GM19239 (cell line): ENCODE results near the gene ZNF385A.

Experiments used
- DNase-seq: peaks from one replicate; pipeline ENCODE4 v3.0.0; 2011; ENCODE audit warnings: low spot score; ENCODE audit not compliant: insufficient read length
- FAIRE-seq: peaks from 2 replicates; lab custom pipeline; 2011; peaks lifted over from hg19 to GRCh38; lab: Jason Lieb, UNC

The ZNF385A gene

GRCh38 chr12:54377007-54377406, 7.5 kb downstream of the ZNF385A start:
- DNase-seq (no peak), FAIRE-seq (no peak)

GRCh38 chr12:54376596-54376995, 7.9 kb downstream of the ZNF385A start:
- FAIRE-seq (no peak), DNase-seq (no peak)

- DNase-seq (no peak), FAIRE-seq (no peak)
Observed at GRCh38 chr12:54375259-54375579, 9.3 kb downstream of the ZNF385A start.

- no peak for FAIRE-seq
- no peak for DNase-seq
Observed at GRCh38 chr12:54374562-54375258, 9.8 kb downstream of the ZNF385A start.

DNA sequence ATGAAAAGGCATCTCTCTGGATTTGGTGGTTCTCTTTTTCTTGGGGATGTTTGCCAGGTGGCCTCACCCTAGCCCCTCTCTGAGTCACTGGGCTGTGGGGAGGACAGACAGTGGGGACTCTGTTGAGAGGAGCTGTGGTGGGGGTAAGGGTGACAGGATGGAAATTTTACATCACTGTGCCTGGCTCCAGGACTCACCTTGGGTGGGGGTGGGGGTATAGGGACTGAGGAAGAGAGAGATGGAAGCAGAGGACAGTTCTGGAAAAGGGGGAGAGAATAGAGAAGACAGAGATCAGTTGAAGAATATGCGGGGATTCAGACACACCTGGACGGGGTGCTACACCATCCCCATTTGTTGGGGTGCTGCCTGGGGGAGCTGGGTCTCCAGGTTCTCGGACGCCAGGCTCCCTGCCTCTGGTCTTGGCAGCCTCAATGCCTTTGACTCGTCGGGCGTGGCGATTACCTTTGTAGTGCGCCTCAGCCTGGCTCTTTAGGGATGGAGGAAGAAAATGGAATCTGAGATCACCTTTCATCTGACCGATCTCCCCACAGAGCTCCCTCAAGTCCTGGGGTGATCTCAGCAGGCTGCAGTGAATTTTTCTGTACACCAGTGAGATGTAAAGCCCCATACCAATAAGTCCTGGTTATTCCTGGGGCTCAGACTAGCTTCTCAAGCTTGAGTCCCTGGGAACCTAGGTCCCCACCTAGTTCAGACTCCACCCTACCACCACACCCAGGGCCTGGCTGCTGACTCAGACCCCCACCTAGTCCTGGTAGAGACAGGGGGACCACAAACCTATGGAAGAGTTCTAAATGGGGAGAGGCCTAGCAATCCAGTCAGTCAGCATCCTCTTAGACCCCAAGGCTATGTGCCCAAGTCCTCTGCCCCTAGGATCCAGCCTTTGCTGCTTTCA, 10.6 kb downstream of the ZNF385A start:
- FAIRE-seq (no peak), DNase-seq (no peak)

- FAIRE-seq: no peak
- DNase-seq: no peak
Observed at GRCh38 chr12:54372113-54372806, 12.3 kb downstream of the ZNF385A start.

DNA sequence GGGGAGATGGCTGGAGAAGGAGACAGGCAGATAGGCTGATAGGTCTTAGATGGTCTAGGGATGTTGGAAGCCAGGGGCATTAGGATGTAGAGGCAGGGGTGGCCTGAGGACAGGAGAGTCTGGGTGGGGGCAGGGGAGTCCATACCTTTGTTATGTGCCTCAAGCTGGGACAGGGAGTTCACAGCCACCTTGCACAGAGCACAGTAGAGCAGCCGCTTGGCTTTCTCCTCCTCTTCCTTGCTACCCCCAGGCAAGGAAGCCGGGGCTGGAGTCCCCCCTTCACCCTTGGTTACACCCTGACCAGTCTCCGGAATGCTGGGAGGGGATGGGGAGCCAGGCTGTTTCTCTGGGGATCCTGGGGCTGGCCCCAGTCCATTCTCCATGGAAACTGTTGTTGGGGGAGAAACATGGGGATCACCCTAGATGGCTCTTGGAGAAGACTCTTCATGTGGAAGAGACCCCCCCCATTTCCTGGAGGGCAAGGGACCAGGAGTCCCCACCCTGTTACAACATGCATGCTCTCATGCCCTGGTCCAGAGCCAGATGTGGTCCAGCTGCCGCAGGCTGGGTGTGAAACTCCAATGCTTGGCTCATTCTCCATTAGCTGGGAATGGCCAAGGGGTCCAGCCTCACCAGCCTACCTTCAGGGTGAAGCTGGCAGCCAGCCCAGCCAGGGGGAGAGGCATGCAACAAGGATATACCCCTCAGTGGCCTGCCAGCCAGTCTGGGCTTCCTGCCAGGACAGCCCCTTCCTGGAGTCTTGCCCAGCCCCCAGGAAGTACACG, 13.0 kb downstream of the ZNF385A start:
- FAIRE-seq: no peak
- no peak for DNase-seq

- DNase-seq (no peak), FAIRE-seq (no peak)
Observed at GRCh38 chr12:54370171-54370730, 14.3 kb downstream of the ZNF385A start.

GRCh38 chr12:54369597-54370131, 14.9 kb downstream of the ZNF385A start:
- no peak for FAIRE-seq
- no peak for DNase-seq

DNA sequence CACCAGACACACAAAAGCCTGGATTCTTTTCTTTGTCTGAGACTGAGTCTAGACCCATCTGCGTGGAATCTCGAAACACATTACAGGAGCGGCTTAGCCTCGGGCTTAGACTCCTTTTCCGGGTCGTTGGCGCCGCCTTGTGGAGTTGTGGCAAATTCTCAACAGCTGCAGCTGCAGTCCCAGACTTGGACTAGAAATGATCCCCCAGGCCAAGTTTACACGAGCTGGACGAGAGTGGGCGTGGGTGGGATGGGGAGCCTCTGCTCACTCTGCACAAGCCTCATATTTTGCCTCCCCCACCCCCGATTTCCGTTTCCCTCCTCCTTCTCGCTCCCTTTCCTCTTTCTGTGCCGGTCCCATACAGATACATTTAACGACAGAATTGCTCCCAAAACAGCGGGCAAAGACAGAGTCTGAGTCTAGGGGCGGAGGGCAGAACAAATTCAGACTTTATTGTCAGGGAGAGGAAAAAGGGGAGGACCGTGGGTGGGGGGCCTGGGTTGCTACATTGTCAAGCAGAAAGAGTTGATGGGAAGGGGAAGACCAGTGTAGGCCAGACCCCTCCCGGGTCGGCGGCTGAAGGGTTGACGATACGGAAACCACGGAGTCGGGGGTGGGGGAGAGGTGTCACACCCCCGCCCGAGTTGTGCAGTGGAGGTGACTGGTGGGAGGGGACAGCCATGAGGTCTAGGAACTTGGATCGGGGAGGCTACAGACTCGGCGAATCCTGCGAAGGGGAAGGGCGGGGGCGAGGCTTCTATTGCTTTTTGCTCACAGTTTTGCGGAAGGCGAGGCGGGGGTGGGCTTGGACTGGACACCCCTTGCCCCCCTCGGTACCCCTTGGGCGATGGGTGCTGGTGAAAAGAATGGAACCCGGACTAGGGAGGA, 15.6 kb downstream of the ZNF385A start:
- peak; percentile 86 for DNase-seq
- FAIRE-seq: peak; percentile 79

DNA sequence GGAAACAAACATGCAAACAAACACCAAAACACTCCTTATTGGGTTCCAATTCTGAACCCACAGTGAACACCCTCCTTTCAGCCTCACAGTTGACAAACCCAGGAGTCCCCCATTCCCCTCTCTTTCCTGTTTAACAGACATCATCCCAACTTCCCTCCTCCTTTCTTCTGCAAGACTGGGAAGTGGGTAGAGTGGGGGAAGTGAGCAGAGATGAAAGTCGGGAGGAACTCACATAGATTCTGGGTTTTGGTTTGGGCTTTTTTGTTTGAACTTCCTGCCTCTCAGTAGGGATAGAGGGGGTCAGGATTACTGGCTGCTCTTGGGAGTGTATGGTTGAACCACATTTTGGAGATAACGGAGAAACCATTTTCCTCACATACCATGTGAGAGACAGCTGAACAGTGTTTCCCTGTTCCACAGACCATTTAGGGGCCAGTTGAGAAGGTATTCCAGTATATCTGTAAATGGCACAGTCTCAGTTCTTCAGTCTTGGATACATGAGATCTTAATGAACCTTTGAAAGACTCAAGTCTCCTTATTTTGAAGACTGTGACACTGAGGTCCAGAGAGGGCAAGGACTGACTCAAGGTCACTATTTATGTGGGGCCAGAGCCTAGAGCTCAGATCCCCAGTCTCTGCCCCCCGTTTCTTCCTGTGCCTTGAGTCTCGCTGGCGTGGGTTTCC, 16.4 kb downstream of the ZNF385A start:
- DNase-seq (no peak), FAIRE-seq (no peak)

GRCh38 chr12:54364413-54364812, 20.1 kb downstream of the ZNF385A start, which contains the start of gene GPR84:
GPR84 (minus strand) TSS chr12:54364486; CDS start chr12:54363851, 635 bp downstream.
- DNase-seq: no peak
- peak; percentile 79 for FAIRE-seq

GRCh38 chr12:54363618-54364017, 20.9 kb downstream of the ZNF385A start:
- DNase-seq: no peak
- FAIRE-seq: no peak

DNA sequence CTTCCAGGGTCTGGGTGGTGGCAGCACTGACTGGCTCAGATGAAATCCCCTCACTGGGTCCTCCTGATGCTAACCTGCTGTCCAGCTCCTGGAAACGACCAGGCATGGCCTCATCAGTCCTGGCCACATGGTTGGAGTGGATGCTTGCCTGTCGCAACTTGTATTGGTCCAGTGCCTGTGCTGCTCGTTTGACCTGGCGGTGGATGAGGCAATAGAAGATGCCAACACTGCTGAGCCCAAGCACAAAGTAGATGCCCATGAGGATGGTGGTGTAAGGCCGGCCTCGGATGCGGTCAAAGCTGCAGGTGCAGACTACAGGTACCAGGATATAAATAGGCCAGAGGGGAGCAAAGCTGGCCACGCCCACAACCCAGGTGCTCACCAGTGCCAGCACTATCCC, 21.5 kb downstream of the ZNF385A start:
- FAIRE-seq (no peak), DNase-seq (no peak)

DNA sequence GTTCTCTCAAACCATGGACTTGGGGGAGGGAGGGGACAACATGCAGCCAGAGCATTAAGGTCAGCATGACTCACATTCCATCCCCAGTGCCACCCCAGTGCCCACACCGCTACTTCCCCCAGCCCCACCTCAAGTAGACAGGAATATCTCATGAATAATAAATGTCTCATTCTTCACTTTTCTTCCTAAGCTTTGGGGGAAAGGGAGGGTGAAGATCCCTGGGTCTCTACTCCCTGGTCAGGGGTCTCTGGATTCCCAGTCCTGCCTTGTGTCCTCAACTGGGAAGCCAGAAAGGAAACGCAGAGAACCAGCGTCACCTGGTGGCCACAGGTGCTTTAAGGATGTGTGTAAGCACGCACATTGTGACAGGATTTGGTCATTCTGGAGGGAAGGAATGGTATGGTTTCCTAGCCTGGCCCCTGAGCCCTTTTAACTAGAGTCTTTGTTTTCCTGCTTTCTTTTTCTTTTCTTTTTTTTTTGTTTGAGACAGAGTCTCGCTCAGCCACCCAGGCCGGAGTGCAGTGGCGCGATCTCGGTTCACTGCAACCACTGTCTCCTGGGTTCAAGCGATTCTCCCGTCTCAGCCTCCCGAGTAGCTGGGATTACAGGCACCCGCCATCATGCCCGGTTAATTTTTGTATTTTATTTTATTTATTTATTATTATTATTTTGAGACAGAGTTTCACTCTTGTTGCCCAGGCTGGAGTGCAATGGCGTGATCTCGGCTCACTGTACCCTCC, 23.6 kb downstream of the ZNF385A start:
- DNase-seq (no peak), FAIRE-seq (peak; percentile 65)

DNA sequence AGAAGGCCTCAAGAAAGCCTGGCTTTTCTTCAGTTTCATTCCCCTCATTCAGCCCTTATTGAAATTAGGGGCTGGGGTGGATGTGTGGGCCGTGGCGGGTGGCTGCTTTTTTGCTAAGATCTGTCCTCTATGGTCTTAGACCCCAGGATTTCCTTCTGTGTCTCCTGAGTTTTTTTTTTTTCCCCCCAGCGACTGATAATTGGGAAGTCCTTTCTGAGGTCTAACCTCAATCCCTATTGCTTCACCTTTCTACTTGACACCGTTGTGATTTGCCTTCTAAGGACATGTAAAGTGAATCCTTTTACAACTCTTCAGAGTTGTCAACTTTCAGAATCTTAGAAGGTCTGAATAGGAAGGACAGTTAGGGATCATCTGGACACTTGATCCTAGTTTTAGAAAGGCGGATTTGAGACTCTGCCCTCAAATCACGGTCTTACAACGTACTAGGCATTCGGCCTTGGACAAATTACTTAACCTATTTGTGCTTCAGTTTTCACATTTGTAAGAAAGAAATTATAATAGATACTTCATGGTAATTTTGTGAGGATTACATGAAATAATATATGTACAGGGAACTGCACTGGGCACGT, 24.7 kb downstream of the ZNF385A start:
- FAIRE-seq (no peak), DNase-seq (no peak)
